ENCODE measurements around the gene CCDC8.
"Not testable (repeated sequence)": the region's sequence is repeated elsewhere in the genome, so short reads cannot be mapped to it uniquely, and the experiment has no call there.

The CCDC8 gene, protein sequence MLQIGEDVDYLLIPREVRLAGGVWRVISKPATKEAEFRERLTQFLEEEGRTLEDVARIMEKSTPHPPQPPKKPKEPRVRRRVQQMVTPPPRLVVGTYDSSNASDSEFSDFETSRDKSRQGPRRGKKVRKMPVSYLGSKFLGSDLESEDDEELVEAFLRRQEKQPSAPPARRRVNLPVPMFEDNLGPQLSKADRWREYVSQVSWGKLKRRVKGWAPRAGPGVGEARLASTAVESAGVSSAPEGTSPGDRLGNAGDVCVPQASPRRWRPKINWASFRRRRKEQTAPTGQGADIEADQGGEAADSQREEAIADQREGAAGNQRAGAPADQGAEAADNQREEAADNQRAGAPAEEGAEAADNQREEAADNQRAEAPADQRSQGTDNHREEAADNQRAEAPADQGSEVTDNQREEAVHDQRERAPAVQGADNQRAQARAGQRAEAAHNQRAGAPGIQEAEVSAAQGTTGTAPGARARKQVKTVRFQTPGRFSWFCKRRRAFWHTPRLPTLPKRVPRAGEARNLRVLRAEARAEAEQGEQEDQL

DNA sequence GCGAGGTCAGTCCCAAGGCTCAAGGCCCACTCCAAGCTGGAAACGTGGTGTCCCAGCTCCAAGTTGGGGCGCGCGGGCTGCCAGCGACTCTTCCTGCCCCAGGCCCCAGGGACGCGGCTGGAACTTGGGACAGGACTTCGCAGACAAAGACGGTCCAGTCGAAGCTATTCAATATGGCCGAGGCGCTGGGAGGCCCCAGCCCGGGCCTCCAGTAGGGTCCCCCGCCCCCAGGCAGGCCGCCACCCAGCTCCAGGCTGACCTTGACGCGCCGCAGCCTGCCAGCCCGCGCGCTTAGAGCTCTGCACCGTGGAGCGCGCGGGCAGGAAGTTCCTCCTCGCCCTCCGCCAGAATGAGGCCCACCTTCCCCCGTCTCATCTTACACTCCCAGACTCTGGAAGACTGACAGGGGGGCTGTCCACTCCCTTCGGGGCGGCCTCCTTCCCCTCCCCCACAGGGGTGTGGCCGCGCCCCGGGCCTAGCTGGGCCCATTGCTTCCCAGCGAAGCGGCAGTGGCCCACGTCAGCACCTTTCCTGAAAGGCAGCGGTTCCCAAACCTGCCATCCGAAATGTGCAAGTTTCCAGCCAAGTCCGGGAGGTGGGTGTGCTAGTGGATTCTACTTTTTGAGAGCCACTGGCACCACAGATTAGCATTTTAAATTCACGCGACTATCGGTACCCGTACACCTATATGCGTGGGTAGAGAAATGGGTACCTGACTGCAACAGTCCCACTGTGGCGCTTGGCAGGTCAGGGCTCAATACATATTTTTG, at the start of gene CCDC8:
Gene CCDC8, minus strand, starts transcription at position 303 of the 770 bp plus-strand sequence. CDS start 754 bp downstream, outside the sequence.
- in situ Hi-C loops (cut with MboI; ENCODE audit: low sequenced_read_pairs) = no loop called here

DNA sequence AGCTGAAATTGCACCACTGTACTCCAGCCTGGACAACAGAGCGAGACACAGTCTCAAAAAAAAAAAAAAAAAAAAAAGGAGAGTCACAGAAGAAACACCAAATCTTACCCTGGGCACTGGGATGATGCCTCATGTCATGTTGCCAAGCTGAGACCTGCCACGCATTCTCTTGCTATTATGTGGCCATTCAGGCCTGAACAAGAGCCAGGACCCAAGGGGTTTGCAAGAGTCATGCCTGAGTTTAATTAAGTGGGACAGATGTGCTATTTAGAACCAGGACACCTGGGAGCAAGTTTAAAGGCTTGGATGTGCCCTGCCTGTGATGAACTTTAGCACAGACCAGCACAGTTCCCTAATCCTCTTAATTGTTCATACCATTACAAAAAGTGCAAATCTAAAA, 48.2 kb upstream of the CCDC8 start:
- in situ Hi-C loops (cut with MboI; ENCODE audit: low sequenced_read_pairs) = no loop called here

DNA sequence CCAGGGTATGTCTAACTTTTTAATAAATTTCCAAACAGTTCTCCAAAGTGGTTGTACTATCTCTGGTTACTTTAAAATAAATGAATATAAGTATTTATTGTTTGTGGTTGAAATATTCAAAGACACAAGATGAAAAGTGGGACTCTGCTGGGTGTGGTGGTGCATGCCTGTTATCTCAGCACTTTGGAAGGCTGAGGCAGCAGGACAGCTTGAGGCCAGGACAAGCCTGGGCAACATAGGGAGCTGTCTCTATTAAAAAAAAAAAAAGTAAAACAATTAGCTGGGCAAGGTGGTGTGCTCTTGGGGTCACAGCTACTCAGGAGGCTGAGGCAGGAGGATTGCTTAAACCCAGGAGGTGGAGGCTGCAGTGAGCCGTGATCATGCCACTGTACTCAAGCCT, 47.6 kb upstream of the CCDC8 start:
- in situ Hi-C loops (cut with MboI; ENCODE audit: low sequenced_read_pairs) = no loop called here

DNA sequence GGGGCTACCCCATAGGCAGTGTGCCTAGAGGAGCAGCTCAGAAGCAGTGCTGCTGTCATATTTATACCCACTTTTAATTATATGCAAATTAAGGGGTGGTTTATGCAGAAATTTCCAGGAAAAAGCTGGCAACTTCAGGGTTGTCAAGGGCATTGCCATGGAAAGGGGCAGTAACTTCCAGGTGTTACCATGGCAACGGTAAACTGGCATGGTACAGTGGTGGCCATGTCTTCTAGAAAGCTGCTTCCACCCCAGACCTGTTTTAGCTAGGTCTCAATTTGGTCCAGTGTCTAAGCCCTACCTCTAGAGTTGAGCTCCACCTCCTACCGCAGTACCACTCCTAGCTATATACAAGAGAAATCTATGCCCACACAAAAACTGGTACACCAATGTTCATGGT, 46.7 kb upstream of the CCDC8 start:
- in situ Hi-C loops (cut with MboI; ENCODE audit: low sequenced_read_pairs) = no loop called here

DNA sequence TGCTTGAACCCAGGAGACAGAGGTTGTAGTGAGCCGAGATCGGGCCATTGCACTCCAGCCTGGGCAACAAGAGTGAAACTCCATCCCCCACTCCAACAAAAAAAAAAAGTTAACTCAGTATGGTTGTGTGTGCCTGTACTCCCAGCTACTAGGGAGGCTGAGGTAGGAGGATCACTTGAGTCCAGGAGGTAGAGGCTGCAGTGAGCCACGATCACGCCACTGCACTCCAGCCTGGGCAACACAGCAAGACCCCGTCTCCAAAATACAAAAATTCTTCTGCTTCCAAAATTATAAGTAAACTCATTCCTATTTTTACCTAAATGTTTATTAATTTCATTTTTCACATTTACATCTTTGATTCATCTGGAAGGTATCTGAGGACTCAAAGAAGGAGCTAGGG, 43.6 kb upstream of the CCDC8 start:
- in situ Hi-C loops (cut with MboI; ENCODE audit: low sequenced_read_pairs) = no loop called here

DNA sequence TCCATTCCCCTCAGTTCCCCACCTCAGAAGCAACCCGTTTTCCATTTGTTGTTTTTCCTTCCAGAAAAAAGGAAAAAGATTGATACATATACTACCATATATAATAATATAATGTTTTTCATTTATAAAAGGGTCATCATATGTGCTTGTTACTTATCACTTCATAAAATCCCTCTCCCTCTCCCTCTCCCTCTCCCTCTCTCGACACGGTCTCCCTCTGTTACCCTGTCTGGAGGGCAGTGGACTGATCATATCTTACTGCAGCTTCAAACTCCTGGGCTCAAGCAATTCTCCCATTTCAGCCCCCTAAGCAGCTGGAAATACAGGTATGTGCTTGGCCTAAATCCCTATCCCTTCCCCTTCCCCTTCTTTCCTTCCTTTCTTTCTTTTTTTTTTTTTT, 40.9 kb upstream of the CCDC8 start:
- in situ Hi-C loops (cut with MboI; ENCODE audit: low sequenced_read_pairs) = no loop called here

DNA sequence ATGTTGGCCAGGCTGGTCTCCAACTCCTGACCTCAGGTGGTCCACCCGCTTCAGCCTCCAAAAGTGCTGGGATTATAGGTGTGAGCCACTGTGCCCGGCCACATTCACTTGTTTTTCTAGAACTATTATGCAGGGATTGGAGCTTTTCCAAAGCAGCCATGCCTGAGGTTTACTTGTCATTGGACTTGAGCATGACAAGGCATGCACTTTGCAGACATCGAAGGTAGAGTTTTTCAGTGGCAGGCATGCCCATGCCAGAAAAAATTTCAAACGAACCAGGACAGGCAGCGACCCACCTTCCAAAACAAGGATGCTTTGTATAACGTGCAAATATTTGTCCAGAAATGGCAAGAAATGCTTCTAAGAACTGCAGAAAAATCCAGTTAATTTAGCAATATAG, 40.3 kb upstream of the CCDC8 start:
- in situ Hi-C loops (cut with MboI; ENCODE audit: low sequenced_read_pairs) = no loop called here

DNA sequence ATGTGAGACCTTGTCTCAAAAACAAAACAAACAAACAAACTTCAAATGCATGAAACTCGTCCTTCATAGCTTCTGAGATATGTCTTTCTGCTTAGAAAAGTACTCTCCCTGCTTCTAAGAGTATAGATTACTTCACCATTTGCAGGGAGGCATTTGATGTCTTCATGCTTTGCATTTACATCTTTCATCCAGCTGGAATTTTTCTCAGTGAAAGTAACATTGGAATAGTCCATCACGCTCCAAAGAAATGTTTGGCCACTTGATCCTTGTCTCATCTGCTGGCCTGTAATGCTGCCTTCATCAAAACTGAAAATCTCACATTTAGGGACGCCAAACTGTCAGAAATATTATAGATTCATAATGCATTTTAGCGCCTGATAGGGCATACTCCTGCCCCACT, 38.8 kb upstream of the CCDC8 start:
- in situ Hi-C loops (cut with MboI; ENCODE audit: low sequenced_read_pairs) = no loop called here

DNA sequence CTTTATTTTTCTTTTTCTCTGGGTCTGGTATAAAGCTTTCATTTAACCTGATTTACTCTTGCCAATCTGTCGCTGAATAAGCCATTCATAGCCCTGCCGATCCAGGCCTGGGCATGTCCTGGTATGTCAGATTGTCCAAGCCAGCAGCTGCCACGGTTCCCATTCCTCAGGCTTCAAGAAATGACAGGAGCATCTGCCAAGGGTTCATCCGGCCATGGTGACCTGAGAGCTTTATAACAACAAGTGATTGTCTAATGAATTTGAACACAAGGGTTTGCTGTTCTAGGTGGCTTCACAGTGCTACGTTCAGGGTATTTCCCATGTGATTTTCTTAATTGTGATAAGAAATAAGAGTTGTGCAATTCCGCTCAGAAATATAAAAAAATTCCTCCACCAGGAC, 38.0 kb upstream of the CCDC8 start:
- in situ Hi-C loops (cut with MboI; ENCODE audit: low sequenced_read_pairs) = no loop called here

DNA sequence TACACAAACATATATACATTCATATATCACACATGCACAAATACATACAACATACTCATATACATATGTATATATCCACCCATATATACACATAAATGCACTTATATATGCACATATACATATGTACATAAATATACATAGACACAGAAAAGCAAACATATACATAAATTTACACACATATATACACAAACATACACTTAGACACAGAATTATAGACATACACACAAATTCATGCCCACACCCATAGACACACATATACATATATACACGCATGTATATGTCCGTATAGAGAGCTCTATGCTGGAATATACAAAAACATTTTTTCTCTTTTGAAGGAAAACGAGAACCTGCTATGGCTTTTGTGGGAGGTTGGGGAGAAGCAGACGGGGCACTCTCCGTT, 37.4 kb upstream of the CCDC8 start:
- in situ Hi-C loops (cut with MboI; ENCODE audit: low sequenced_read_pairs) = no loop called here

DNA sequence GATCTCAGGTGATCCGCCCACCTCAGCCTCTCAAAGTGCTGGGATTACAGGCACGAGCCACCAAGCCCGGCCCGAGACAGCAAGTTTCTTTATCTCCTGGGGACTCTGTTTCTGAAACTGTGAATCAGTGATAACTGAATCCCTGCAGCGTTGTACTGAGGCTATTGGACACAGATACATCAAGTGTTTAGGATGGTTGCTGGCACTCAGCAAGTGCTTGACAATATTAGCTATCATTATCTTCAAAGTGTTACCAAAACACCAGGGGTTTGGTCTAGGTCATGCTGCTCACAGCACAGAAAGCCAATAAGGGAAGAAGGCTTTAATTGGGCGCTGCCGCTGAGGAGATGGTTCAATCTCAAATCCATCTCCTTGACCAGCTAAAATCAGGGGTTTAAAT, 35.9 kb upstream of the CCDC8 start:
- in situ Hi-C loops (cut with MboI; ENCODE audit: low sequenced_read_pairs) = no loop called here

DNA sequence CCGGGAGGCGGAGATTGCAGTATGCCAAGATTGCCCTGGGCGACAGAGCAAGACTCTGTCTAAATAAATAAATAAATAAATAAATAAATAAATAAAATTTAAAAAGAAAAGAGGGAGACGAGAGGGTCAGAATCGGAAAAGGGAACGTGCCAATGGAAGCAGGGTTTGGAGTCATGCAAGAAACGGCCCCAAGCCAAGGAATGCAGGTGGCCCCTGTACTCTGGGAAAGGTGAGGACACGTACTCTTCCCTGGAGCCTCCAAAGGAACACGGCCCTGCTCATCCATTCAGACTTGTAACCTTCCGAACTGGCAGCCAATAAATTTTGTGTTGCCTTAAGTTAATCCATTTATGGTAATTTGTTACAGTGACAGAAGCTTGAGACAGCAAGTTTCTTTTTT, 35.2 kb upstream of the CCDC8 start:
- in situ Hi-C loops (cut with MboI; ENCODE audit: low sequenced_read_pairs) = no loop called here

DNA sequence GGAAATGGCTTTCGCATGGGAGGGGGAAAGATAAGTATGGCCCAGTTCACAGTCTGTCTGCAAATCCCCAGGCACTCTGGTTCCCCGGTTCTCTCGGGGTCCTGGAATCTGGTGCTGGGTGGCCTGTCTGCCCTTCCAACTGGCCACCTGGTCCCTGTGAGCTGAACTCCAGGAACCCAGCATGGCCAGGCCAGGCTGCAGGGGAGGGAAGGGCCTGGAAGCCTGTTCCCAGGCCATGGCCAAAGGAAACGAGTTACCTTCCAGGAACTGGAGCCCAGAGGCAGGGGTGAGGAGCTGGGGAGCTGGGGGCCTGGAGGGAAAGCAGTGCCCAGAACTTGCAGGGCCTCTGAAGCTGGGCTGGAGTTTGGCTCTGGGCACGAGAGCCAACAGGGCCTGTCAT, 34.5 kb upstream of the CCDC8 start:
- in situ Hi-C loops (cut with MboI; ENCODE audit: low sequenced_read_pairs) = no loop called here

DNA sequence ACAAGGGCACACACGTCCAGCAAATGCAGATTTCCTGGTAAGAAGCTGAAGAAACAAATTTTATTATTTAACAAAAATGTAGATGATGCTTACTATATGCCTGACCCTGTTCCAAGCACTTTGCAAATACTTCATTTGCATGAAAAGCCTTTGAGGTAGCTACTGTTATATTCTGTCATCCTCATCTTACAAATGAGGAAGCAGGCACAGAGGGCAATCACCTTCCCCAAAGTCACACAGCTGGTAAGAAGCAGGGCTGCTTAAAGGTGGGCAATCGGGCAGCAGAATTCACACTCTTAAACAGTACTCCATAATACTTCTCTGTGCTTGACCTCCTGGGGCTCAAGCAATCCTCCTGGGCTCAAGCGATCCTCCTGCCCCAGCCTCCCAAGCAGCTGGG, 33.6 kb upstream of the CCDC8 start:
- in situ Hi-C loops (cut with MboI; ENCODE audit: low sequenced_read_pairs) = no loop called here

DNA sequence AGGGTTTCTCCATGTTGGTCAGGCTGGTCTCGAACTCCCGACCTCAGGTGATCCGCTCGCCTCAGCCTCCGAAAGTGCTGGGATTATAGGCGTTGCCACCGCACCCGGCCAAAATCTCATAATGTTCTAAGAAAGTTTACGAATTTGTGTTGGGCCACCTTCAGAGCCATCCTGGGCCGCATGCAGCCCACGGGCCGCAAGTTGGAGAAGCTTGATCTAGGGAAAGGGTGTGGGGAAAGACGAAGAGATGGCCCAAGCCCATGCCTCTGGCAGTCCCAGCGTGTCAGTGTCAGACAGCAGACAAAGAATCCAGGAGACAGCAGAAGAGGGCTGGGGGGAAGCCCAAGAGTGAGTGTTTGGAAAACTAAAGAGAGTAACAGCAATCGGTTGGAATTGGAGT, 32.7 kb upstream of the CCDC8 start:
- in situ Hi-C loops (cut with MboI; ENCODE audit: low sequenced_read_pairs) = no loop called here

DNA sequence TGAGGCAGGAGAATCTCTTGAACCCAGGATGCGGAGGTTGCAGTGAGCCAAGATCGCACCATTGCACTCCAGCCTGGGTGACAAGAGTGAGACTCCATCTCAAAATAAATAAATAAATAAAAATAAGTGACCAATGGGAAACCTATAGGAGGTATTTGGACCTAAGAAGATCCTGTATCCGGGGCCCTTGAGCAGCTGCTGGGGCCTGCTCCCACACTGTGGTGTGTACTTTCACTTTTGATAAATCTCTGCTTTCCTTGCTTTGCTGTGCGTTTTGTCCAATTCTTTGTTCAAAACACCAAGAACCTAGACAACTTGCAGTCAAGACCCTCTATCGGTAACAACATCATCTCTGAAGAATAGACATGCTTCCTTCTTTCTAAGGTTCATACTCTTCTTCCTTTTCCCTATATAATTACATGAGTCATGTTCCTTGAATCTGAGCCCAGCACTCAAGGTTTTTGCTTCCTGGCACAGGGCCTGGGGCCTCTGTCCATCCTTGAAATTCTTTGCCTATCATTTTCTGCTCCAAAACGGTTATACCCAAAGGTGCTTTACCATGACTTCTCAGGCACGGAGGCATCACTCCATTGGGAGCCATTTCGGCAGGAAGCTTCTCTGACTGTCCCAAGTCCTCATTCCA, 29.6 kb upstream of the CCDC8 start:
- in situ Hi-C loops (cut with MboI; ENCODE audit: low sequenced_read_pairs) = no loop called here

DNA sequence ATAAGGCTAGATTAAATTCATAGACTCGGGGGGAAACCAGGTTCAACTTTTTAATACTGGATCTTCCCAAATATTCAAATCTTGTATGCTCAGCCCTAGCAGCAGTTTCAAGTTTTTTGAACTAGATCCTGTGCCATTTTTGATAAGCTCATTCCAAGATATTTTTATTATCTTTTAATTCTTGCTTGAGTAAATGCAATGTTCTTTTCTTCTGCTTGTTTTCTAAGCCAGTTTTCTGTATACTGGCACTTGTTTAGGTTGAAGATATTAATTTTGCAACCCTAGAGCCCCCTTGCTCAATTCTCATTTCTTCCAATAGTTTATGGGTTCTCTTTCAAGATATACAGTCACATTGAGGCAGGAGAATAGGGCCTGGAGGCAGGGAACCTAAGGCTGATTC, 28.5 kb upstream of the CCDC8 start:
- in situ Hi-C loops (cut with MboI; ENCODE audit: low sequenced_read_pairs) = no loop called here

DNA sequence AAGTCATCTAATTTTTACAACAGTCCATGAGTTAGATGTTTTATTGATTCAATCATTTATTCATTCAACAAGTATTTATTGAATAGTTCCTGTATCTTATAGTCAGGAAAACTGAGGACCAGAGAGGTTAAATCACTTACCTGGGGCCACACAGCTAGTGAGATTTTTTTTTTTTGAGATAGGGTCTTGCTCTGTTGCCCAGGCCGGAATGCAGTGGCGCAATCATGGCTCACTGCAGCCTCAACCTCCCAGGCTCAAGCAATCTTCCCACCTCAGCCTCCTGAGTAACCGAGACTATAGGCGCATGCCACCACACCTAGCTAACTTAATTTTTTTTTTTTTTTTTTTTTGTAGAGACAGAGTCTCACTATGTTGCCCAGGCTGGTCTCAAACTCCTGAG, 22.3 kb upstream of the CCDC8 start:
- in situ Hi-C loops (cut with MboI; ENCODE audit: low sequenced_read_pairs) = not testable (repeated sequence)

DNA sequence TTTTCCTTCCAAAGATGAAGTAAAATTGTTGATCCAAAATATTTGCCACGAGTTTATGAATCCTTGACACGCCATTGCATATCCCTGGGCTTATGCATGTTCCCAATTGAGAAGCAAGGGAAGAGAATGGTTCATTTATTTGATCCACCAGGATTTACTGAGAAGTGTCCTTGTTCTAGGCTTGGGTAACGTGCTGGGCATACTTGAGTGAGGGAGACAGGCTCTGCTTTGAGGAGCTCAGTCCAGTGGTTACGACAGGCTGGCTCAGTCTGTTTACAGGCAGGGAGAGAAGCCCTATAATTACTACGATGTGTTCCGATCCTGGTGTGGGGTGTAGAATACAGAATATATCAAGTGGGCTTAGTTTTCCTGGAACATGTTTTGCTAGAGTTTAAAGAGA, 21.6 kb upstream of the CCDC8 start:
- in situ Hi-C loops (cut with MboI; ENCODE audit: low sequenced_read_pairs) = no loop called here

DNA sequence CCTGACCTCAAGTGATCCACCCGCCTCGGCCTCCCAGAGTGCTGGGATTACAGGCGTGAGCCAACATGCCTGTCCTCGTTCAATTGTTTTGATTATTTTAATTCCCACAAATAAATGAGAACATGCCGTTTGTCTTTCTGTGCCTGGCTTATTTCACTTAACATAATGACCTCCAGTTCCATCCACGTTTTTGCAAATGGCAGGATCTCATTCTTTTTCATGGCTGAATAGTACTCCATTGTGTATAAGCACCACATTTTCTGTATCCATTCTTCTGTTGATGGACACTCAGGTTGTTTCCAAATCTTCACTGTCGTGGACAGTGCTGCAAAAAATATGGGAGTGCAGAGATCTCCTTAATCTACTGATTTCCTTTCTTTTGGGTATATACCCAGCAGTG, 20.1 kb upstream of the CCDC8 start:
- in situ Hi-C loops (cut with MboI; ENCODE audit: low sequenced_read_pairs) = not testable (repeated sequence)

DNA sequence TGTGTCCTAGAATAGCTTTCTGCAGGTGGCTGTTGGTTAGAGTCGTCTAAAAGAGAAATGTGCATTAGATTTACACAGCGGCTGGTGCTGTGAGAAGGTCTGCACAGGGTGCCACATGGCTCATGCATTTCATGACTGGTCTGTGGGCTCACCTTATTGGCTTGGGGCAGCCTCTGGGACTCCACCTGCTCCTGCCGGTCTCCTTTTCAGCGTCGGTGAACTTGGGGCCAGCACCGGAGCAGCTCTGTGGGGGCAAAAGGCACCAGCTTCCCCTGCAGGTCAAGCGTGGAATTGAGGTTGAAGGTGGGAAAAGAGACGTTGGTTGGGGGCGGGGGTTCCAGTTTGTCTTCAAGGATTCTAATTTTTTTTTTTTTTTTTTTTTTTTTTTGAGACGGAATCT, 18.5 kb upstream of the CCDC8 start:
- in situ Hi-C loops (cut with MboI; ENCODE audit: low sequenced_read_pairs) = no loop called here

DNA sequence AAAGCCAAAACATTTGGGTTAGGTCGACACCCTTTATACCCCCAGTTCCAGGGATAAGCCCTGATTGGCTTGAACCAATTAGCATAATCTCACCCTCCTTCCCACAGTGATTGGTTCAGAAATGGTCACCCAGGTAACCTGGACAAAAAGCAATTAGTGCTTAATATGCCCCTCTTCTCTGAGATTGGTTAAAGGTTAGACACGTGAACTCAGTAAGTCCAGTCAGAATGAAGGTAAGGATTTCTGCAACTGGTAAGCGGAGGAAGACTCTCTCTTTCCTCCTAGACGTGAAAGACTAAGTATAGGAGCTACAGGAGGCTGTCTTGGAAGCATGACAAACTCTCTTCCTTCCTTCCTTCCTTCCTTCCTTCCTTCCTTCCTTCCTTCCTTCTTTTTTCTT, 16.6 kb upstream of the CCDC8 start:
- in situ Hi-C loops (cut with MboI; ENCODE audit: low sequenced_read_pairs) = no loop called here
